Stimulated activated CD4-positive, alpha-beta T cell treated with anti-CD3 and anti-CD28 coated beads, Interleukin-1b, Interleukin-23, amount 100 ng/mL, for 48 hours (primary cell): ENCODE results near the gene ERMN.
"Not testable (repeated sequence)": the region's sequence is repeated elsewhere in the genome, so short reads cannot be mapped to it uniquely, and the experiment has no call there.

Experiments
- DNase-seq: peaks from one replicate; pipeline ENCODE4 v3.0.0-alpha.2; 2020

The ERMN gene, protein sequence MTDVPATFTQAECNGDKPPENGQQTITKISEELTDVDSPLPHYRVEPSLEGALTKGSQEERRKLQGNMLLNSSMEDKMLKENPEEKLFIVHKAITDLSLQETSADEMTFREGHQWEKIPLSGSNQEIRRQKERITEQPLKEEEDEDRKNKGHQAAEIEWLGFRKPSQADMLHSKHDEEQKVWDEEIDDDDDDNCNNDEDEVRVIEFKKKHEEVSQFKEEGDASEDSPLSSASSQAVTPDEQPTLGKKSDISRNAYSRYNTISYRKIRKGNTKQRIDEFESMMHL

DNA sequence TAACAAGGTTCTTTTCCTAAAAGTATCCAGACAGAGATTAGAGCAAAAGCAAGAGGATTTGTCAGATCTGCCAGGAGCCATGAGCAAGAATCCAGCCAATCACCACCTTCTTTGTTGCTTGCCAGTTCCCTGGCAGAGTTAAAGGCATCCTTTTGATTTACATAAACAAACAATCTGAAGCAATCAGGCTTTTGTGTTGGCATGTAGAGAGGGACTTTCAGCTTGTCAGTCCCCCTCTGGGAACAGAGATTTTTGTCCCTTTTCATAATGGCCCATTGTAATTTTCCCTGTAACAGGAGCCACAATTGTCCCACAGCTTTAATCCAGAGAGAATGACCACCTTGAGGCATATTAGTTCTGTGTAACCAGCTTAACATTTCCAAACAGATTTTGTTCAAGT lies at the start of gene ERMN:
TSS of gene ERMN (minus strand) at position 39 of the 400 bp plus-strand sequence. CDS start 182 bp downstream, outside the sequence.
- DNase-seq = no peak

DNA sequence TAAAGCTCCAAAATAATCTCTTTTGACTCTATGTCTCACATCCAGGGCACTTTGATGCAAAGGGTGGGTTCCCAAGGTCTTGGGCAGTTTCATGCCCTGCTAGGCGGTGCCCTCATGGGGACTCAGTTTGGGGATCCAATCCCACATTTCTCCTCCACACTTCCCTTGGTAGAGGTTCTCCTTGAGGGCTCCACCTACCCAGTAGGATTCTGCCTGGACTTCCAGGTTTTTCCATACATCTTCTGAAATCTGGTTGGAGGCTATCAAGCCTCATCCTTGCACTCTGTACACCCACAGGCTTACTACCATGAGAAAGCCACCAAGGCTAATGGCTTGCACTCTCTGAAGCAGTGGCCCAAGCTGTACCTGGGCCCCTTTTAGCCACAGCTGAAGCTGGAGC lies 49.8 kb upstream of the ERMN start:
- DNase-seq = no peak

DNA sequence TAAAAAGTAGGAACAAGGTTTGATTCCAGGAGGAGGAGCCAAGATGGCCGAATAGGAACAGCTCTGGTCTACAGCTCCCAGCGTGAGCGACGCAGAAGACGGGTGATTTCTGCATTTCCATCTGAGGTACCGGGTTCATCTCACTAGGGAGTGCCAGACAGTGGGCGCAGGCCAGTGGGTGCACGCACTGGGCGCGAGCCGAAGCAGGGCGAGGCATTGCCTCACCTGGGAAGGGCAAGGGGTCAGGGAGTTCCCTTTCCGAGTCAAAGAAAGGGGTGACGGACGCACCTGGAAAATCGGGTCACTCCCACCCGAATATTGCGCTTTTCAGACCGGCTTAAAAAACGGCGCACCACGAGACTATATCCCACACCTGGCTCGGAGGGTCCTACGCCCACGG lies 42.9 kb upstream of the ERMN start:
- DNase-seq = not testable (repeated sequence)

DNA sequence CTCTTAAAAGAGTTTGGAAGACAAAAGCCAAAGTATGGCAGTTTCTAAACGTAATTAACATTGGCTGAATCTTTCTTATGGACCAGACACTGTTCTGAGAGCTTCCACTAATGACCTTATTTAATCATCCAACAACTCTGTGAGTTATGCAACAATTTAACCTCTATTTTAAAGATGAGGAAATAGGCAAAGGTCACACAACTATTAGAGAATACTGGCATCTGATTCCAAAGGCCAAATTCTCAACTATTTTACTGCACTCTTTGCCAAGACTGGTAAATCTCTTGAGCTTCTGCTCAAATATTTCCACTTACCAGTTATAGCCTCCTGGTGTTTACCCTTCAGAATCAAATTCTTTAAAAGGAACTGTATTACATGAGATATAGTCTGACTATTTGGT lies 42.1 kb upstream of the ERMN start:
- no peak for DNase-seq

DNA sequence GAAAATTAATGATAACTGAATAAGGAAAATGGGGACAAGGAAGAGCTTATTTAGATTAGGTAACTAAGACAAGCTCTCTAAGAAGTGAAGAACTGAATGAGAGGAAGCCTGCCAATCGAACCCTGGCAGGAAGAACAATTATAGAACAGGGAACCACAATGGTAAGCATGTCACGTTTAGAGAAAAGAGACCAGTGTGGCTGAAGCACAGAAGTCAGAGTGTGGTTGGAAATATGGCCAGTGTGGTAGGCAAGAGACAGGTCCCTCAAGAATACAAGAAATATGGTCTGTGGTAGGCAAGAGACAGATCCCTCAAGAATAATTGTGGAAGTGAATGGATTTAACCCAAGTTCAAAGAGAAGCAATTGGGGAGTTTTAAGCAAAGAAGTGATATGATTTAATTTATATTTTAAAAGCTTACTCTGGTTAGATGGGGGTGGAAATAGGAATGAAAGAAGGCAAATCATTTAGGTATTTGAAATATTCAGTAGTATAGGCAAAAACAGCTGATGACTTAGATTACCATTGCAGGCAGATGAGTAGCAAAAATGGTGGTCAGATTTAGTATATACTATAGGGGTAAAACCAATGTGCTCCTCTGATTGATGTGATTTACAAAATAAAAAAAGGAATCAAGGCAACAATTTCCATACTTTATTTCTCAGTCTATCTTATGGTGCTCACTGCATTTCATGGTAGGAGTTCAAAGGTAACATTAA lies 38.8 kb upstream of the ERMN start:
- DNase-seq = no peak

DNA sequence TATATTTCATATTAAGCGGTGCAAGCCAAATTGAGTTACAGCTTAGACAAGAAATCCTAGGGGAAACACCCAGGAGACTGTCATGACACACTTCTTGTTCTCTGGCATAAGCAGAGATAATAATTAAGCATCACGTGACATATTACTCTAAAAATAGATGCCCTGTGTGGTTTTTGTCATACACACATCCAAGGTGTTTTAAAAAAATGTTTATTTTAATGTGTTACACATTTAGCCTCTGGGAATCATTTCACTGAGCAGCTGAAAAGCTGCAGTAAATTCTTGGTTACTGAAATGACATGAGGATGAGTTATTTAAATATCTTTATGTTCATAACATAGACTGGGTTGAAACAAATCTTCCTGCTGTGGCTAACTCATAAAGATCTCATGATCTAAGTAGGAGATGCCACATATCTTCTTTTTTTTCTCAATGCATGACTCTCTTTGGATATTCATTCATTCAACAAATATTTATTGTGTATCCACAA lies 38.0 kb upstream of the ERMN start:
- no peak for DNase-seq

DNA sequence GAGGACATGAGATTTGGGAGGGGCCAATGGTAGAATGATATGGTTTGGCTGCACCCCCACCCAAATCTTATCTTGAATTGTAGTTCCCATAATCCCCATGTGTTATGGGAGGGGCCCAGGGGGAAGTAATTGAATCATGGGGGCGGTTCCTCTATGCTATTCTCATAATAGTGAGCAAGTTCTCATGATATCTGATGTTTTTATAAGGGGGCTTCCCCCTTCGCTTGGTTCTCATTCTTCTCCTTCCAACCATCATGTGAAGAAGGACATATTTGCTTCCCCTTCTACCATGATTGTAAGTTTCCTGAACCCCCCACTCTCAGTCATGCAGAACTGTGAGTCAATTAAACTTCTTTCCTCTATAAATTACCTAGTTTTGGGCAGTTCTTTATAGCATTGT lies 37.0 kb upstream of the ERMN start:
- DNase-seq = no peak

DNA sequence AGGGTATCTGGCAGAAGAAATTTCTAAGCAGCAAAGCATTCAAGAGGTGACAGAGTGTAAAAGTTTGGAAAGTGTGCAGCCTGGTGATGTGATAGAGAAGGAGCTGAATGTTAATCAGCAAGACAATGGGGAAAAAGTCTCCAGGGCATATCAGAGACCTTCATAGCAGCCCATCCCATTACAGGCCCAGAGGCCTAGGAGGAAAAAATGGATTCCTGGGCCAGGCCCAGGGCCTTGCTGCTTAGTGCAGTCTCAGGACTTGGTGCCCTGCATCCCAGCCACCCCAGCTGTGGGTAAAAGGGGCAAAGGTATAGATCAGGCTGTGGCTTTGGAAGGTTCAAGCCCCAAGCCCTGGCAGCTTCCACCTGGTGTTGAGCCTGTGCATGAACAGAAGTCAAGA lies 35.9 kb upstream of the ERMN start:
- DNase-seq = no peak

DNA sequence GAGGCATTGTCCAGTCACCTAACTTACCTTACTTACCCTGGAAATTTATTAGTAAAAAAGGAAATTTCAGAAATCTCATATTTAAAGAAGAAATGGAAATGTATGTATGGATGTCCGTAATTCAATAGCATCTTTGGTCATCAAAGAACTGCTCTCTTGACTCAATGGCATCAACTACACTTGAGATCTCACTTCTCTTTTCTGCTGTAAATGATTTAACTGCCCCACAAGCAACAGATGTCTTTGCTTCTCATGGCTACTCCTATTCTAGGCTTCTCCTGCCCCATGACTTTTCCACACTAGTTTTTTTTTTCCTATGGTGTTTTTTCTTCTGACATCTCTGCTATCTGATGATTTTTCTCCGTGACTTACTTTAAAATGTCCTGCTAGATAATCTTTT lies 34.0 kb upstream of the ERMN start:
- DNase-seq = no peak

DNA sequence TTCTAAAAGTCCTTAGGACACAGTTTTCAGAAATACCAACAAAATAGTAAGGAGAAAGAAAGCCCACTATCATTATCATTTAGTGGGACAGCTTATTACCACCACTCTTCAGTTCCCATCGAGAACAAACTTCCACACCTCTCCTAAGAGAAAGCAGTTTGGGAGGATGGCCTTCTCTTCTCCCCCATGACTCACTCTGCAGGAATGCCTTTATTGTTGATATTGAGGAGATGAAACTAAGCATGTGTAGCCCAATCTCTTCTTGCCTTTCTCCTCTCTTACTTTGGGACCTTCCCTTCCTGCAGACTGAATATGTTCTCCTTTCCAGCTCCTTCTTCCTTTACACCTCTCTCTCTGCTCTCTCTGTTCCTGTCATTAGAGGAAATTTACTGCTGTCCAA lies 30.0 kb upstream of the ERMN start:
- DNase-seq = no peak

DNA sequence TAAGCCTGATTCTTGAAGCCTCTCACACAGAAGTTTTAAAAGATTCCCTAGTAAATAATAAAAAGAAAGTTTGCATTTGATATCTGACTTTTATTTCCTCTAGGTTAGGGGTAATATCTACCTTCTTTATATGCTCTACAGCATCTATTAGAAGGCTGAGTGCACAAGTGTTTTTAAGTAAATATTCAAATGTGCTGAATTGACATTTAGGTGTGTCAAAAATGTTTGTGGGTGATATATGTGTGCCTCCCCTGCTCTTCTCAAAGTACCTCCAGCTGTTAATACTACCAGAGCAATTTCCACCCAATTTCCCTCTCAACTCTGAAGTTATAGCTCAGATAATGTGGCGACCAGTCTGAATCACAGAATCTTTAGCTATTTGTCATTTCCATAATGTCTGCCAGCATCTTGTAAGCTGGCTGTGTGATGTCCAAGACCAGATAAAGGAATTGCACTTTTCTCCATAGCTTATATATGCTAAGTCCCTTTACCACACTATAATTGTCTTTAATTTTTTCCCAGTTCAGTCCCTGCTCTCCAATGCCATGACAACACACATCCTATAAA lies 24.4 kb upstream of the ERMN start:
- no peak for DNase-seq

DNA sequence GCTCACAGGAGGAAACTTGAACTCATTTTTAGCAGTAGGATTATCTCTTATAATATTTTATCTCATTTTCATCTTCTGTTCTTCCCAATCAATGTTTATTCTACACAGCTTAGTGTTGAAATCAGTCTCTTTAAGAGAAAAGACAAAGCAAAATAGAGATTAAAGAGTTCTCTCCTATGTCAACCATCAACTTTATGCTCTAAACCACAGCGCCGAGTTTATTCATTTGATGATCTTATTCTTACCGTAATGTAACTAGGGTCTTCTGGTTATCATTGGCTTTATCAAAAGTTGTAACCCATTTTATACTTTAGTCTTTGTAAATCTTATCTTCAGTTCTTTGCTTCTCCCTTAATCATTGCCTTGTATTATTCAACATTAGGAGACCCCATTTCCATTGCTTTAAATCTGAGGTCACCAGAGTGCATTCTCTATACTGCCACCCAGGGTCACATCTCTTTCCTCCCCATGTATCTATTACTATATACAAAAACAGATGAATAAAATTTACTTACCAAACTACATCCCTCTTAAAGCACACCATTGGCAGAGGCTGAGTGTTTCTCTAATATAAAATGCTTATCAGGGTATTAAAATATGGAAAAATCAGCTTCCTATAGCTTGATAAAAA lies 22.8 kb upstream of the ERMN start:
- DNase-seq = no peak

DNA sequence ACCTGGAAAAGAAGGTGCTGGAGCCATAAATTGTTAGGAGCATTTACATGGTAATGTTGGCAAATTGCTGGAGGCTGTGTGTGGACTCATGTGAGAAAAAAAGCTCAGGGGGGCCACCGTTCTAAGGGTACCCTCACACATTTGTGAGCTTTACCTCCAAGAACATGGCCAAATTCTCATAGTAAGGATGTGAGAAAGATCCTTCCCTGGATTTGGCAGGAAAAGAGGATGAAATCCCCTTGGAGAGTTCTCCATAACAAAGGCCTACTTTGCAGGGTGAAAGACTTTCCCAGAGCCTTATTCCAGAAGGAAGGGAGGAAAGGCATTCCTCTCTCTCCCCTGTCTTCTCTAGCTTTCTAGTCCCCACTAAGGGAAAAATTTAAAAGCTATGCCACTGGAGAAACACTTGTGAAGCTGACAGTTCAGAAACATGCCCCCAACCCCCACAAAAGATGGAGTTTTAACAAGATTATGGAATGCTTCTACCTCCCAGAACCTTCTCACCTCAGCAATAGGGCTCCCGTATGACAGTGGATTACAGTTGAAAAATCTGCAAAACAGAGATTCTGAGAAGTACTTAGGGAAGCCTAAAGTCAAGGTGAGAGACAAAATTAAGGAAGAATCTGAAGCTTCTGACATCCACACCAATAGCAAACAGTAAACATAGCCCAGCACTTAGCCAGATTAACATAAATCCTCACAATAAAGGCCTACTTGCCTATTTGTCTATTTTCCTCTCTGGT lies 20.2 kb upstream of the ERMN start:
- no peak for DNase-seq

DNA sequence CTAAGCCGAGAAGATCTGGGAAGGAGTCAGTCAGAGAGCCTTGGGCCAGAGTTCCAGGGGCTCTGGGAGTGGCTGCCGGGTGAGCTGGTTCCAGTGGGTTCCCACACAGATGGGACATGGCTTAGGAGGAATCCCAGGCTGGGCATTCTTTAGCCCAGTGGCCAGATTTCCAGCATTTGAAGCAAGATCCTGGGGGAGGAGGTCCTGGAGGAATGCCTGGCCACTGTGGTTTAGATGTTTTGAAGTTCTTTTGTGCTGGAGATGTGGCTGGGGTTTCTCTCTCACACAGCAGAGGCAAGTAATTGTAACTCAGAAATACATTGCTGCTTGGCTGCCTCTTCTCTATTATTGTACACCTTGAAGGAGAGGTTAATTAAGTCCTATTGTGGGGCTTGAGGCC lies 15.8 kb upstream of the ERMN start:
- DNase-seq = not testable (repeated sequence)

DNA sequence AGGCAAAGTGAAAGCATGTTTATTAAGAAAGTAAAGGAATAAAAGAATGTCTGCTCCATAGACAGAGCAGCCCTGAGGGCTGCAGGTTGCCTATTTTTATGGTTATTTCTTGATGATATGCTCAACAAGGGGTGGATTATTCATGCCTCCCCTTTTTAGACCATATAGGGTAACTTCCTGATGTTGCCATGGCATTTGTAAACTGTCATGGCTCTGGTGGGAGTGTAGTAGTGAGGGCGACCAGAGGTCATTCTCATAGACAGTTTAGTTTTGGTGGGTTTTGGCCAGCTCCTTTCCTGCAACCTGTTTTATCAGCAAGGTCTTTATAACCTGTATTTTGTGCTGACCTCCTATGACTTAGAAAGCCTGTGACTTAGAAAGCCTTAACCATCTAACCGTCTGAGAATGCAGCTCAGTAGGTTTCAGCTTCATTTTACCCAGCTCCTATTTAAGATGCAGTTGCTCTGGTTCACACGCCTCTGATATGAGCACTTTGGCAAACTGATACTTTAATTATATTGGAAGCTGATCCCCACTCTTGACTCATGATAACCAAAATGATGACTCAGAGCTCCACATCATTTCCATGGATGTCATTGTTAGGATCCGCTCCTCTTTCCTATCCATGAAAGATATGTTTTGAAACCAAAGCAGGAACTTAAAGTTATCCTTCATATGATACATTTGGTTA lies 14.5 kb upstream of the ERMN start:
- no peak for DNase-seq

DNA sequence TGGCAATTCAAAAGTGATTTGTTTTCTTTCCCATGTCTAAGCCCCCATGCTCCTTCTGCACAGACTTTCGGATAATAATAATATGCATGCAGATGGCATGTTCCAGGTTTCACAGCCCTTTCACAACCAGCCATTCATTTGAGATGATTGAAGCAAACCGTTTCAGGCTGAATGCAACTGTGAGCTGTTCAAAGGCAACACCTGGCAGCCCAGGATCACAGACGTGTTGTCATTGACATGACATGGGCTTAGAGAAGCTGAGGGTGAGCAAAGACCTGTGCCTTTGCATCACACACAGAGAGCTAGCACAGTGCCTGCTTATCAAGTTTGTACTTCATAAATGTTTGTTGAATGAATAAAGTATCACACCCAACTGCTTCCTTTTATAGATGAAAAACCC lies 12.4 kb upstream of the ERMN start:
- DNase-seq = no peak

DNA sequence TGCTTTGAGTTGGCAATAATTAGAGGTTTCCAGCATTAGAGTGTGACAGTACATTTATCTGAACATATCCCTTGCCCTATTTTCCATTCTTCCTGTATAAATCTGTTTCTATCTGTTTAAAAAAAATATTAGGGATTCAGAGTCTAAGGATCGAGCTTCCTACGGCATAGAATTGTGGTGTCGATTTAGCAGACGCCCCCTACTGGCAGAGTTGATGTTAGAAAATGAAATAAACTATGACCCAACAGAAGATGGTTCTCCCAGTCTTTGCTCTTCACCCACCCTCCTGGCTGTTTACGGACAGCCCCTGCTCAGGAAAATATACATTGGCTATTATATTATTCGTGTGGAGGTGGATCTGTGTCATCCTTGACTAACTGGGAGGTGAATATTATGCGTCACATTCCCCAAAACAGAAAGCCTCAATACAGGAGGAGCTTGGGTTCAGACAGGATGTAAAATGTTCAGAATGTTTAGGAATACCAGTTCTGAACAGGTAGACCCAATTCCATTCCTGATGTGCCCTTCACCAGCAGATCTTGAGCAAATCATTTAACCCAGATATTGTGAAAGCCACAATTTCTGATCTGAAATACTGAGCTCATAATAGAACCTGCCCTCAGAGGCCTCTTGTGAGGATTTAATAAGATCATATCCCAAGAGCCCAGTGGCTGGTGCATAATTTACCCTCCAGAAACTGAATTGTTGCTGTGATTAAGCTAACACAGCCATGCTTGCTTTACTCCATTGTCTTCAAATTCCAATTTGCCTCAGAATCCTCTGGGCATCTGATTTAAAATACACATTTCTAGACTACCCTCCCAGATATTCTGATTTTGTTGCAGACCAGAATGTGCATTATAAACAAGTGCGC lies 10.8 kb upstream of the ERMN start:
- no peak for DNase-seq

DNA sequence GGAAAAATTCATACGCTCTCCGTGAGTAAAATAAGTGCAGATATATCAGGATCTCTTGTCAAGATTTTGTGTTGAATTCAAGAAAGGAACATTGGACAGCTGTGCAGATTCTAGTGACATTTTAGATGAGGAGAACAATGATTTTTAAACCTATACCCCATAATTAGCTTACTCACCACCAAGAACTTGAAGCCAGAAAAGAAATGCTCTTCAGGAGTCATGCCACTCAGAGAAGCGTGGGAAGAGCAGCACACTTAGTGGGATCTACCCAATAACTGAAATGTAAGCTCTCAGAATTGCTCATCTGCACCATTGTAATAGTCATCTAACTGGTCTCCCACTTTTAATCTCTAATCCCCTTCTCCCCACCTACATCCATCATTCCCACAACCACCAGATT lies 9.2 kb upstream of the ERMN start:
- DNase-seq = no peak

DNA sequence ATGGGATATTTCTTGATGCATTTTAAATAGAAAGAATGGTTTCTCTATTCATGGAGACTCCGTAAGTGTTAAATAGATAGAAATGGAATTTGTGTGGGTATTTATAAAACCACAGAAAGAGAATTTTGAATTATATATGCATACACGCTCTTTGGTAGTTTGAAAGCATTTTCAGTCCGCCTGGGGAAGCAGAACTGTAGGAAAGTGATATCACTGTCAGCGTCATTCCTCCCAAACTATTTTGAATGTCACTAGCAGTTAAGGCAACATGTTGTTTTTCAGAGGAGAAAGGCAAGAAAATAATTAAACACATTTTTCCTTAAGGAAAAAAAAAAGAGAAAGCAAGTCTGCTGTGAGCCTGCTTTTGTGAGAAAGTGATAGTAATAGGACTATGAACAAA lies 8.7 kb upstream of the ERMN start:
- no peak for DNase-seq

DNA sequence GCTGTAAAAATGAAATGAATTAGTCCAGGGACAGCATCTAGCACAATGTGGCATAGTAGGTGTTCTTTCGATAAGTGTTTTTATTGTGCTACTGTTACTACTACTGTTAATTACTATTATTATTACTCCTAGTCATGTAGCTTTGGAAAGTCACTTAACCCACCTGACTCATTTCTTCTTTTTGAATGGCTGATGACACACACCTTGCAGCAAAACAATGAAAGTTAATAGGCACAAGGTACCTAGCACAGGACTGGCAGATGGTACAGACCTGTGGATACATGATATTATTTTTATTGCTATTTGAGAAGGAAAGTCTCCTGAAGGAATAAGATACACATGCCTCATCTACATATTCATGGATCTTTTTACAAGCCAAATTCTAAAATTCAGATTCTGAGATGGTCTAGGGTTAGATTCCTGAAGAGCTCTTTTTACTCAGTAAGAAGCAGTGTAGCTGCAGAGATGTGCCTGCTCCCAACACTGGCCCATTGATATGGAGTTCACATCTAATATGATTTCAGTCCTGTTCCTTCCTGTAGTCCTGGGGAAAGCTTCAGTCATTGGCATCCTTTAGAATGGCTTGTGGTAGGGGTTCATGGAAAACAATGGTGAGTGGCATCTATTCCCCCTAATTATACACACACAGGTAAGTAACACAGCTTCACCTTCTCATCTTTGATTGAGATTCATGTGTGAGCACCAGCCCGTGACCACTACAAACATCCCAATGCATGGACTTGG lies 7.9 kb upstream of the ERMN start:
- no peak for DNase-seq

DNA sequence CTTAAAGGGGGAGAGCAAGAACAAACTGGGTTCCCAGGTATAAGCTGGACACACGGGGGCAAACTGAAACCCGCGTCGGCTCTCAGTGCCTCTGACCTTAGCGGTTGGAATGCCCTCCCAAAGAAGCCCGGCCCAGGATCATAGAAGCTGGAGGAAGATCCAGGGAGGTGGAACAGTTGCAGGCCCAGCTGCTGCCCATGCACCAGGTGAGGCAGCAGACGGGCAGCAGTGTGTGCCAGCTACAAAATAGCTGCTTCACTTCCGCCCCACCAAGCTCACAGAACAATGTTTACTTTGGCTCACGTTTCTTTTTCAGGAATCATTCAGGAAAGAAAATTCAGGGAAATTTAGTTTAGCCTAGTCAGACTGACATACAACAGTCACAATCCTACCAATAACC lies 3.9 kb upstream of the ERMN start:
- no peak for DNase-seq
